Measurements from ENCODE around the gene WDR19.

The WDR19 gene

GRCh38 chr4:39326468-39326977 lies 144.2 kb downstream of the WDR19 start:
- H3K36me3 ChIP-seq (ENCODE audit: insufficient read depth) = 0 out of 2 replicates have a peak, but pooled peaks cover 3% of the 10 kb centered on the region
- no peaks in the 10 kb centered on the region for H4K20me1 ChIP-seq (ENCODE audit: insufficient read depth)
- no peaks in the 10 kb centered on the region; the same call in 1 of the 2 replicates for H3K79me2 ChIP-seq (ENCODE audit: insufficient read depth, low read depth)

DNA sequence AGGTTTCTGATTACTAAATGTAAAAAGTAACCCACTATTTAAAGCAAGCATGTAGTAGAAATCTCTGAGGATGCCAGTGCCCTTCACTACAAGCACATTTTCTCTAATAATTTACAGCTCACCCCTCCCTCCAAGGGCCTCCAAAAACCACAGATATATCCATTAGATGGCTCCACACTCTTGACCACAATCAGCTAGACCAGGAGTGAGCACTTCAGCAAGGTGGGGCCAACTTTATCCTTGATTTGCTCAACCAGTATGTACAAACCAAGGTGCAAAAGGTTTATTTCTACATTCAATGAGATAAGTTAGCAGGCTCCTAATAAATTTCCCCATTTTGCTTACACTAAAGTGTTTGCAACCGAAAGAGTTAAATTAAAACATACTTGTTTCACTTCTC lies 148.0 kb downstream of the WDR19 start:
- Histone ChIP-seq H3K36me3 (ENCODE audit: insufficient read depth) (no peaks in the 10 kb centered on the region), H4K20me1 (ENCODE audit: insufficient read depth) (no peaks in the 10 kb centered on the region), H3K4me1 (ENCODE audit: low read depth, poor library complexity, severe bottlenecking) (peaks cover 7% of the 10 kb centered on the region), H3K9ac (no peak overlapping the region), H3K79me2 (ENCODE audit: insufficient read depth, low read depth) (peaks cover 15% of the 10 kb centered on the region; the same call in 1 of the 2 replicates), H3K27ac (no peak overlapping the region), H3K4me2 (no peak overlapping the region), H2AFZ (ENCODE audit: low read depth) (no peak overlapping the region), H3K27me3 (ENCODE audit: insufficient read depth, low read depth) (no peaks in the 10 kb centered on the region), H3K4me3 (IDR thresholded peaks at IDR 0.05; ENCODE audit: insufficient read depth, low read depth, low read length) (no peak overlapping the region)
- no peak for TF ChIP-seq CTCF (conservative IDR thresholded peaks at IDR 0.05; ENCODE audit: low read depth, low read length)

More at GRCh38 chr4:39326468-39326977, 144.2 kb downstream of the WDR19 start:
- H2AFZ ChIP-seq (ENCODE audit: low read depth) = no peak overlapping the region
- H3K27me3 ChIP-seq (ENCODE audit: insufficient read depth, low read depth) = no peaks in the 10 kb centered on the region
- no peak for TF ChIP-seq CTCF (conservative IDR thresholded peaks at IDR 0.05; ENCODE audit: low read depth, low read length)
- H3K27ac ChIP-seq = no peak overlapping the region
- no peak overlapping the region for H3K4me2 ChIP-seq
- no peak overlapping the region for H3K4me3 ChIP-seq (IDR thresholded peaks at IDR 0.05; ENCODE audit: insufficient read depth, low read depth, low read length)
- no peak overlapping the region for H3K9ac ChIP-seq
- H3K4me1 ChIP-seq (ENCODE audit: low read depth, poor library complexity, severe bottlenecking) = peaks cover 7% of the 10 kb centered on the region

DNA sequence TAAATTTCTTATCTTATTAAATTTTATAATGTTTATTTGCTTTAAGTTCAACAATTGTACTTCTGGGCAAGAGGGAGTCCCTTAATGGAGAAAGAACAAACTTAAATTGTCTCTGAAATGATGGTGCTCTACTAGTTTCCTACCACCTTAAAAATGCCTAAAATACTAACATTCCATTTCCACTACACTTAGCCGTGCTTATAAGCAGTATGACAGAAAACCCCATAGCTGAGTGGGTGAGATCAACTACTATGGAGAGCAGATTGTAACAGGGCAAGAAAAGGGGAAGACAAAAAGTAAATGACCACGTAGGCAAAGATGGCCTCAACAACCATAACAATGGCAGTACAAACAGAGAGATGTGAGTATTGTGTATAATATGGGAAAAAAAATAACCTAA lies 148.9 kb downstream of the WDR19 start:
- no peak for TF ChIP-seq CTCF (conservative IDR thresholded peaks at IDR 0.05; ENCODE audit: low read depth, low read length)
- Histone ChIP-seq H3K4me3 (IDR thresholded peaks at IDR 0.05; ENCODE audit: insufficient read depth, low read depth, low read length) (no peak overlapping the region), H3K4me1 (ENCODE audit: low read depth, poor library complexity, severe bottlenecking) (peaks cover 7% of the 10 kb centered on the region), H3K27me3 (ENCODE audit: insufficient read depth, low read depth) (no peaks in the 10 kb centered on the region), H4K20me1 (ENCODE audit: insufficient read depth) (no peaks in the 10 kb centered on the region), H2AFZ (ENCODE audit: low read depth) (no peak overlapping the region), H3K27ac (no peak overlapping the region), H3K4me2 (no peak overlapping the region), H3K36me3 (ENCODE audit: insufficient read depth) (no peaks in the 10 kb centered on the region), H3K79me2 (ENCODE audit: insufficient read depth, low read depth) (peaks cover 15% of the 10 kb centered on the region; the same call in 1 of the 2 replicates), H3K9ac (no peak overlapping the region)

All from KMS-11 (cell line).